Endothelial cell of umbilical vein (primary cell): ENCODE results near the gene SUOX. TPM values are rescaled to one million over a fixed set of nuclear protein-coding genes. Genes with fewer than 3 reads are reported as not detected.
"Not testable (repeated sequence)": the region's sequence is repeated elsewhere in the genome, so short reads cannot be mapped to it uniquely, and the experiment has no call there.

ENCODE experiments used
- BruUV-seq: library from RNA; stranded (reverse); fragments of 400-500 nt; replicated peaks from 2 replicates; lab custom pipeline; 2021; lab: Mats Ljungman, UMichigan
- CTCF ChIA-PET: fragments of 300-600, 350-600 bp; sonication (Branson Sonifier 250); formaldehyde crosslinking; loops from one replicate; lab custom pipeline; 2021; ENCODE audit warnings: antibody characterized with exemption, inconsistent platforms; lab: Charles Lee
- POLR2A ChIA-PET: fragments of 300-600, 350-600 bp; sonication (Branson Sonifier 250); formaldehyde crosslinking; loops from one replicate; lab custom pipeline; 2021; ENCODE audit warnings: antibody characterized with exemption, inconsistent platforms; lab: Charles Lee
- DNase-seq: peaks from one replicate; pipeline ENCODE4 v3.0.0-alpha.2; 2011; ENCODE audit warnings: low read depth, low spot score
- FAIRE-seq: peaks from 2 replicates; lab custom pipeline; 2011; peaks lifted over from hg19 to GRCh38; lab: Jason Lieb, UNC
- H2AFZ ChIP-seq: 2 replicates; pipeline ENCODE4 v1.6.0; 2012; ENCODE audit warnings: low read depth, low read length, control low read depth, inconsistent platforms
- H3K27ac ChIP-seq: 2 replicates; pipeline ENCODE4 v1.5.1; 2011; ENCODE audit warnings: low read depth, mild to moderate bottlenecking, control low read depth, low read length, moderate library complexity; ENCODE audit not compliant: insufficient read depth
- H3K27me3 ChIP-seq, 2 experiments: 2 replicates each; pipeline versions ENCODE4 v1.6.0 to v1.6.1; 2011; ENCODE audit warnings: low read length in 2 of 2, mixed read lengths in 1 of 2; ENCODE audit not compliant: control insufficient read depth in 2 of 2, insufficient read depth in 2 of 2
- H3K36me3 ChIP-seq, 2 experiments: 2 replicates in 1 of 2; 3 replicates in 1 of 2; pipeline ENCODE4 v1.5.1; 2011; ENCODE audit warnings: low read length in 2 of 2, mild to moderate bottlenecking in 1 of 2, moderate library complexity in 1 of 2; ENCODE audit not compliant: control insufficient read depth in 2 of 2, insufficient read depth in 2 of 2; ENCODE audit errors: extremely low read depth in 1 of 2
- H3K4me1 ChIP-seq: 3 replicates; pipeline ENCODE4 v1.5.1; 2011; ENCODE audit warnings: mild to moderate bottlenecking, low read length; ENCODE audit not compliant: control insufficient read depth, insufficient read depth; ENCODE audit errors: extremely low read depth
- H3K4me2 ChIP-seq: 2 replicates; pipeline ENCODE4 v1.6.1; 2011; ENCODE audit warnings: low read length, control low read depth, mixed read lengths; ENCODE audit not compliant: insufficient read depth
- H3K4me3 ChIP-seq, 3 experiments: fragments of 200-600 bp in 1 of 3; sonication (generic), shearing (Covaris generic) in 1 of 3; replicated peaks in 1 of 3; 2 replicates each; pipeline ENCODE4 v1.5.1; 2011 to 2016; ENCODE audit warnings: control low read depth in 3 of 3, low read length in 3 of 3, mild to moderate bottlenecking in 2 of 3, inconsistent platforms in 1 of 3, low read depth in 1 of 3, moderate library complexity in 1 of 3; ENCODE audit not compliant: insufficient read depth in 1 of 3
- H3K79me2 ChIP-seq: 2 replicates; pipeline ENCODE4 v1.6.0; 2012; ENCODE audit warnings: low read length, inconsistent platforms; ENCODE audit not compliant: control insufficient read depth, insufficient read depth
- H3K9ac ChIP-seq: replicated peaks from 2 replicates; pipeline ENCODE3; 2011; ENCODE audit warnings: low read length, control low read depth; ENCODE audit not compliant: insufficient read depth; ENCODE audit errors: extremely low read depth
- H3K9me1 ChIP-seq: replicated peaks from 3 replicates; pipeline ENCODE4 v1.6.0; 2011; ENCODE audit warnings: mild to moderate bottlenecking, low read length; ENCODE audit not compliant: control insufficient read depth, insufficient read depth; ENCODE audit errors: extremely low read depth
- H3K9me3 ChIP-seq: replicated peaks from 2 replicates; pipeline ENCODE4 v1.5.1; 2012; ENCODE audit warnings: low read length, inconsistent platforms; ENCODE audit not compliant: control insufficient read depth, insufficient read depth
- H4K20me1 ChIP-seq: replicated peaks from 2 replicates; pipeline ENCODE3; 2011; ENCODE audit warnings: mild to moderate bottlenecking, low read length; ENCODE audit not compliant: control insufficient read depth, insufficient read depth; ENCODE audit errors: extremely low read depth
- FOS ChIP-seq: IDR thresholded peaks from 2 replicates; pipeline ENCODE4 v1.6.1; 2011; ENCODE audit warnings: mild to moderate bottlenecking, low read length, moderate library complexity, borderline replicate concordance; ENCODE audit not compliant: insufficient read depth
- POLR2A ChIP-seq: IDR thresholded peaks from 2 replicates; pipeline ENCODE4 v1.6.1; 2012; ENCODE audit warnings: low read depth, mild to moderate bottlenecking, control low read depth, low read length
- dilution Hi-C: fragments of 300-500 bp; cut with MboI; formaldehyde crosslinking; loops from one replicate; pipeline ENCODE4 v1.15.0; 2019; ENCODE audit warnings: low sequenced_read_pairs; ENCODE audit not compliant: extremely low pct_ligation_motif_present
- intact Hi-C: fragments of 100-400 bp; cut with micrococcal nuclease; formaldehyde crosslinking; loops from one replicate; pipeline ENCODE4 v1.10.0; 2022
- polyA plus RNA-seq, 4 experiments: library from polyadenylated mRNA; depleted of rRNA in 3 of 4; stranded (reverse) in 3 of 4; unstranded in 1 of 4; fragments of >200 nt; gene quantifications; 2 replicates each; pipeline versions ENCODE4 v1.2.1 to v1.2.3, GENCODE V29; 2011 to 2012; ENCODE audit warnings: missing spikeins in 1 of 4
- total RNA-seq: library from RNA; stranded (reverse); gene quantifications from 2 replicates; pipeline ENCODE4 v1.2.3, GENCODE V29; 2021

The SUOX gene
- total and polyA plus RNA-seq, 2 donors (not counting 3 experiments of a cell fraction or from before 2014, with no cell fraction given): 24.3 to 31.4 TPM

DNA sequence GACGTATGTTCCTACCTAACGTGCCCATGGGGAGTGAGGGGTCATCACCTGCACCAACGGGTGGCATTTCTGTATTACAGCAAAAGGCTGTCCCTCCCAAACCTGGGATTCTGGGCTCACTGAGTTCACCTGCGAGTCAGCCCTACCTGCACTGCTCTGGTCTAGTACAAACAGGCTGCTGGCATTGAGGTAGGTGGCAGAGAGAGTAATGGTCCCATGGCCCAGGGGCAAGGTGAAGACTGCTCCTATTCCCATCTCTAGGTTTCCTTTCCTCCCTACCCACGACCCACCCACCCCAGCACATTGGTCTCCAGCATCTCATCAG, 421 bp downstream of the SUOX start:
- peaks cover 4 to 10% of the 10 kb centered on the region in 2 experiments for H3K36me3 ChIP-seq
- peak overlapping the region; percentile 22 for H3K9ac ChIP-seq
- H3K4me3 ChIP-seq: peak overlapping the region; percentile 1 to 73 (median 40)
- H3K9me3 ChIP-seq: no peaks in the 10 kb centered on the region
- H3K79me2 ChIP-seq: no peaks in the 10 kb centered on the region
- H3K27me3 ChIP-seq: no peaks in the 10 kb centered on the region
- CTCF ChIA-PET: interaction anchor here (0.6 to 7.7 kb wide), 21 partner anchors 8 to 259 kb away, joined by 3 to 295 read pairs (median 5); partner anchors contain the start of genes PA2G4, RAB5B and SMARCC2
- no peak for FAIRE-seq
- H3K27ac ChIP-seq: no peak overlapping the region
- BruUV-seq: no TSS peak
- H4K20me1 ChIP-seq: no peaks in the 10 kb centered on the region
- dilution Hi-C loops: no loop called here
- no peak for DNase-seq
- H3K4me2 ChIP-seq: peak overlapping the region; percentile 13
- no peaks in the 10 kb centered on the region for H3K9me1 ChIP-seq
- peak overlapping the region; percentile 1 for H2AFZ ChIP-seq
- peak; percentile 26 for TF ChIP-seq POLR2A
- no peak for TF ChIP-seq FOS
- H3K4me1 ChIP-seq: peaks cover 10% of the 10 kb centered on the region
- POLR2A ChIA-PET: interaction anchor here (0.5 to 2.2 kb wide), 8 partner anchors 9 to 161 kb away, joined by 3 to 16 read pairs (median 8); partner anchors contain the start of genes MYL6, PA2G4 and RAB5B
- intact Hi-C loops: loop anchor here (1.0 kb wide), 2 partner anchors 10 to 44 kb away; partner anchors contain the start of gene RPS26

GRCh38 chr12:55999522-55999921, 2.4 kb downstream of the SUOX start:
- dilution Hi-C loops, H3K4me3 ChIP-seq, DNase-seq, H3K27ac ChIP-seq, H3K79me2 ChIP-seq, H2AFZ ChIP-seq, H3K27me3 ChIP-seq, FAIRE-seq, H3K9ac ChIP-seq, H4K20me1 ChIP-seq, BruUV-seq, H3K9me3 ChIP-seq, H3K9me1 ChIP-seq, intact Hi-C loops, H3K4me2 ChIP-seq: not testable (repeated sequence)
- CTCF ChIA-PET: interaction anchor here (7.7 kb wide), 1 partner anchor 28 kb away, joined by 295 read pairs; no protein-coding TSS in a partner anchor
- POLR2A ChIA-PET: interaction anchor here (0.7 kb wide), 1 partner anchor 321 kb away, joined by 4 read pairs; no protein-coding TSS in a partner anchor
- H3K36me3 ChIP-seq: peaks cover 2 to 11% of the 10 kb centered on the region in 2 experiments
- peaks cover 10% of the 10 kb centered on the region for H3K4me1 ChIP-seq

DNA sequence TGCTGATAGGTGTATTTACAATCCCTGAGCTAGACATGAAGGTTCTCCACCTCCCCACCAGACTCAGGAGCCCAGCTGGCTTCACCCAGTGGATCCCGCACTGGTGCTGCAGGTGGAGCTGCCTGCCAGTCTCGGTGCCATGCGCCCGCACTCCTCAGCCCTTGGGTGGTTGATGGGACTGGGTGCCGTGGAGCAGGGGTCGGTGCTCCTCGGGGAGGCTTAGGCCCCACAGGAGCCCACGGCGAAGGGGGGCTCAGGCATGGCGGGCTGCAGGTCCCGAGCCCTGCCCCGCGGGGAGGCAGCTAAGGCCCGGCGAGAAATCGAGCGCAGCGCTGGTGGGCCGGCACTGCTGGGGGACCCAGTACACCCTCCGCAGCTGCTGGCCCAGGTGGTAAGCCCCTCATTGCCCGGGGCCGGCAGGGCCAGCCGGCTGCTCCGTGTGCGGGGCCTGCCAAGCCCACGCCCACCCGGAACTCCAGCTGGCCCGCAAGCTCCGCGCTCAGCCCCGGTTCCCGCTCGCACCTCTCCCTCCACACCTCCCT, 3.0 kb downstream of the SUOX start:
- CTCF ChIA-PET: interaction anchor here (7.7 kb wide), 1 partner anchor 28 kb away, joined by 295 read pairs; no protein-coding TSS in a partner anchor
- dilution Hi-C loops: not testable (repeated sequence)

More for the DNA sequence above, 3.0 kb downstream of the SUOX start:
- H3K27ac ChIP-seq, BruUV-seq, FAIRE-seq, POLR2A ChIA-PET, H3K9me3 ChIP-seq, DNase-seq, H3K4me2 ChIP-seq, H3K27me3 ChIP-seq, H4K20me1 ChIP-seq, H3K4me3 ChIP-seq, H3K9me1 ChIP-seq, H2AFZ ChIP-seq, H3K9ac ChIP-seq, intact Hi-C loops, H3K79me2 ChIP-seq: not testable (repeated sequence)
- peaks cover 2 to 12% of the 10 kb centered on the region in 2 experiments for H3K36me3 ChIP-seq
- H3K4me1 ChIP-seq: peaks cover 10% of the 10 kb centered on the region
